NK-92 (cell line): ENCODE measurements around the gene TMEM94.

ENCODE experiments used
- DNase-seq: peaks from one replicate; lab custom pipeline; 2025; ENCODE audit not compliant: unreplicated experiment; lab: John Stamatoyannopoulos, UW

Gene TMEM94

DNA sequence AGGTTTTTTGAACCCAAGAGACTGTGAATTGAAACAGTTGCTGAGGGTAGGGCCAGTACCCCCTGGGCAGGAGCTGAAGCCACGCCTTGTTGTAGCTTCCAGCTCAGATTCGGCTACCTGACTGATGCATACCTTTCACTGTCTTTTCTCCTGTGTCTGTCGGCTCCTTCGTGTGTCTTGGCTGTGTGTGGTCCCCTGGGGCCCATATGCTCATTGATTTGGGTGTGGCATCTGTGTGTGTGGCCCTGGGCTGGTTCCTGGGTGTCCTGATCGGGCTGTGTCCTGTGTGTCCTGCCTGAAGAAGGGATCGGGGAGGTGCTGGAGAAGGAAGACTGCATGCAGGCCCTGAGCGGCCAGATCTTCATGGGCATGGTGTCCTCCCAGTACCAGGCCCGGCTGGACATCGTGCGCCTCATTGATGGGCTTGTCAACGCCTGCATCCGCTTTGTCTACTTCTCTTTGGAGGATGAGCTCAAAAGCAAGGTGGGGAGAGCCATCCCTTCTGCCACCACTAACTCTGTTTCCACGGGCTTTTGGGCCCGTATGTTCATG is 38.0 kb downstream of the TMEM94 start:
- no peak for DNase-seq

DNA sequence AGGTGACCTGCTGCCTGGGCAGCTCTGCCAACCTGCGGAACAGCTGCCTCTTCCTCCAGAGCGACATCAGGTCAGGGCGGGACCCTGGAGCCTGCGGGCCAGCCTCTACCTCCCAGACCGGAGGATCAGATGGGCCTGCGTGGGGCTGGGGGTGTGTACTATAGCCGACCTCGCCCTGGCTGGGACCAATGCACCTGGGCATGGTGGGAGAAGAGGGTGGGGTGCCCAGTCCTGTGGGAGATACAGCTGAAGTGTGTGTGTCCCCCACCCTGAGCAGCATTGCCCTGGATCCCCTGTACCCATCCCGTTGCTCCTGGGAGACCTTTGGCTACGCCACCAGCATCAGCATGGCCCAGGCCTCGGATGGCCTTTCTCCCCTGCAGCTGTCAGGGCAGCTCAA is 39.6 kb downstream of the TMEM94 start:
- no peak for DNase-seq

DNA sequence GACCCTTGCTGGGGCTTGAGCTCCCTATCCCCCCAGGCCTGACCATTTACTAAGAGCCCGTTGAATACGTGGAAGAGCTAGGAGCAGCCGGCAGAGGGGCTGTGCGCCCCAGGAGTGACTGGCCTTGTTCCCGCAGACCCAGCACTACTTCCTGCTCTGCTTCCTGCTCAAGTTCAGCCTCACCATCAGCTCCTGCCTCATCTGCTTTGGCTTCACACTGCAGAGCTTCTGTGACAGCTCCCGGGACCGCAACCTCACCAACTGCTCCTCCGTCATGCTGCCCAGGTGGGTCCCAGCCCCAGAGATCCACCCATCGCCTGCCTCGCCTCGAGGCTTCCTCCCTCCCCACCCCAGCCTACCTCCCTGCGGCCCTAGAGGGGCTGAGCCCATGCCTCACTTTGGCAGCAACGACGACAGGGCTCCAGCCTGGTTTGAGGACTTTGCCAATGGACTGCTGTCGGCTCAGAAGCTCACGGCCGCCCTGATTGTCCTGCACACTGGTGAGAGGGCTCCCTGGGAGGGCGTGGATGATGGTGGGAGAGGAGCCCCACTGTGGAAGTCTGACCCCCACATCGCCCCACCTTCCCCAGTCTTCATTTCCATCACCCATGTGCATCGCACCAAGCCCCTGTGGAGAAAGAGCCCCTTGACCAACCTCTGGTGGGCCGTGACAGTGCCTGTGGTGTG is 41.7 kb downstream of the TMEM94 start:
- DNase-seq, result no peak

GRCh38 chr17:75498726-75499213 is 42.3 kb downstream of the TMEM94 start:
- no peak for DNase-seq

DNA sequence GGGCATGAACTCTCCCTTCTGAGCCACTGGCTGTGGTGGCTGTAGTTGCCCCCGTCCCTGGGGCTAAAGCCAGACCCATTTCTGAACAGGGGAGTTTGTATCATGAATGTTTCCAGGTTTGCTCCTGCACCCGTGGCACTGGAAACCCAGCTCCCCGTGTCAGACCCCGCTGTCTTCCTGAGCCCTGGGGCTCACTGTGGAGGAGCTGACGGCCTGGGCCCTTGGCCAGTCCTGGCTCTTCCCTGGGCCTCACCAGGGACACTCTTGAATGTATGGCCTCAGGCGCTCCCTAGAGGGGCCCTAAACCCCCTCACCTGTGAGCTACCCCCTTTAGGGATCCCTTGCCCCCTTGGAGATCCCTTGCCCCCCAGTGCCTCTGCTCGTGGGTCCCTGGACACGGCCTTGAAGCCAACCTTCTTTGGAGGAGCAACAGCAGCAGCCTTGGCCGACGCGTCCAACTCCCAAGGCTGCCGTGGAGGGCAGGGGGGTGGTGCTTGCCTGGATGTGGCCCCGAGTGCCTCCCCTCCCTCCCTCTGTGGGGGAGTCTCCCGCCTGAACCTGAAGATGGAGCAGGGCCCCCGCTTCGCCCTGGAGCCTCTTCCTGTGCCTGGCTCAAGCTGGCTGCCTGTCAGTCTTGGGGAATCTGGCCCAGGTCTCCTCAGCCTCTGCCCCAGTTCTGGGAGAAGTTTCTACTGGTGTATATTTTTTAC is 43.0 kb downstream of the TMEM94 start:
- no peak for DNase-seq

GRCh38 chr17:75500419-75501216 is 44.2 kb downstream of the TMEM94 start:
- no peak for DNase-seq

GRCh38 chr17:75501378-75502071 is 45.1 kb downstream of the TMEM94 start:
- no peak for DNase-seq

DNA sequence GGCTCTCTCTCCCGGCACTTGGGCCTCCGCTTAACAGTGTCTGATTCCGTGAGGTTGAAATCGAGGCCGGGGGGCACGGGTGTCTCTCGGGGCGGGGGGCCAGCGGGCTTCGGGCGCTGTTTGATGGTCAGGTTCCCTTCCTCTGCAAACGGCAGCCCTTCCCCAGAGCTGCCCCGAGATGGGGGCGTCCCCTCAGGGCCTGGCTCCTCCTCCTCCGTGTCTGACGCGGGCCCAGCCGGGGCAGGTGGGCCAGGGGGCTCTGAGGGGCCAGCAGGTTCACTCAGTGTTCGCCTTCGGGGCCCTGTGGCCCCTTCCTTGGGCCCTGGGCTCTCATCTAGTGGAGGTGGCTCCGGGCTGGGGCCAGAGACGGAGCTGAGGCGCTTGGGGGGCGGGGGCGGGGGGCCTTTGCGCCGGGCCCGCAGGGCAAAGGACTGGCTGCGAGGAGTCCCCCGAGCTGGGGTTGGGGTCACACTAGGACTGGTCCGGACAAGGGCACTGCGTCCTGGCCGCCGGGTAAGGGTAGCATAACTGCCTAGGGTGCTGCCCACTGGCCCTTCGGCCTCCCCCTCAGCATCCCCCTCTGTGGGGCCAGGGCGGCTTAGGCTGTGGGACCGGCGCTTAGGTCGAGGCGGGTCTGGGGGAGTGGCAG is 45.8 kb downstream of the TMEM94 start:
- no peak for DNase-seq

DNA sequence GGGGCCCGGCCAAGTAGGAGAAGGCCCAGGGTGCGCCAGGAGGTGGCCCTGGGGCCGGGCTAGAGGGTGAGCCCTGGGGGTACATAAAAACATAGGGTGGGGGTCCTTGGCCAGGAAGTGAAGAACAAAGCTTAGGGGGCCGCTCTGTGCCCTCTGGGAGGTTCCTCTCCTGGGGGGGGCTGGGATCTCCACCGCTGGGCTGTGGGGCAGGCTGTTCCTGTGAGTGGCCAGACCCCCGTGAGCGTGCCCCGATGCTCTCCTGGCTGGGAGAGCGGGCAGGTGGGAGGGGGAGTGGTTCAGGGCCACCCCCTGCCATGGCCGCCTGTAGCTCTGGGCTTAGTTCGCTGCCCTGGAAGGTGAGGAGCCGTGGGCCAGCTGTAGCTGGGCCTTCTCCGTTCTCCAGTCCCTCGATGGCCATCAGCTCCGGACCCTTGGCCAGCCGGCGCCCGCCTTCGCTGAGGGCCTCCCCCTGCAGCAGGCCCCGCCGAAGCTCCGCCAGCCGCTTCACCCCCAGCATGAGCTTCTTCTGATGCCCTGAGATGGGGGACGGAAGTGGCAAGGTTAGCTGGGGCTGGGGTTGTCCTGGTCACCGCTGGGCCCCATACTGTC is 46.4 kb downstream of the TMEM94 start:
- no peak for DNase-seq

- no peak for DNase-seq
These were observed 47.0 kb downstream of the TMEM94 start for GRCh38 chr17:75503337-75503950.

DNA sequence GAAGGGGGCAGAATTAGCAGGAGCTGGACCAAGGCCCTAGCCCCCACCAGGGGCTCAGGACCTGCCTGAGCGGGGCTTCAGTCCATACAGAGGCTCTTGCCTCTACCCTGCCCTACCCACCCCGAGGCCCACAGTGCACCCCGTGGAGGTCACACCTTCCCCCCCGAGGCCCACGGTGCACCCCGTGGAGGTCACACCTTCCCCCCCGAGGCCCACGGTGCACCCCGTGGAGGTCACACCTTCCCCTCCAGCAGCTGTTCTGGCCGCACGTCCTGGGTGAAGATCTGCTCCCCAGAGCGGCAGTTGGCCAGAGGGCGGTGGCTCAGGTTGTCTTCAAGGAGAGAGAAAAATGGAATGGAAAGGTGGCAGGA is 47.5 kb downstream of the TMEM94 start:
- no peak for DNase-seq

- DNase-seq, result no peak
These were observed 48.1 kb downstream of the TMEM94 start for GRCh38 chr17:75504347-75505151.

DNA sequence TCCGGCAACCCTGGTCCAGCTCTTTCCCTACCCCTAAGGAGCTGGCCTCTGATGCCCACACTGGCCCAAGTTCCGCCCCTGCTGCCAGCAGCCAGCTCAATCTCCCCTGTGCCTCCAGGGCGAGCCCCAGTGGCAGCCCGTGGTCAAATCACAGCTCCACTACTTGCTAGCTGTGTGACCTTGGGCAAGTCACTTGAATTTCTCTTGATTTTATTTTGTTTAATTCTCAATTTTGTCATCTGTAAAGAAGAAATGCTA is 48.6 kb downstream of the TMEM94 start:
- no peak for DNase-seq

- DNase-seq, result no peak
These were observed 49.2 kb downstream of the TMEM94 start for GRCh38 chr17:75505640-75506039.

GRCh38 chr17:75506134-75506533 is 49.7 kb downstream of the TMEM94 start:
- no peak for DNase-seq

DNA sequence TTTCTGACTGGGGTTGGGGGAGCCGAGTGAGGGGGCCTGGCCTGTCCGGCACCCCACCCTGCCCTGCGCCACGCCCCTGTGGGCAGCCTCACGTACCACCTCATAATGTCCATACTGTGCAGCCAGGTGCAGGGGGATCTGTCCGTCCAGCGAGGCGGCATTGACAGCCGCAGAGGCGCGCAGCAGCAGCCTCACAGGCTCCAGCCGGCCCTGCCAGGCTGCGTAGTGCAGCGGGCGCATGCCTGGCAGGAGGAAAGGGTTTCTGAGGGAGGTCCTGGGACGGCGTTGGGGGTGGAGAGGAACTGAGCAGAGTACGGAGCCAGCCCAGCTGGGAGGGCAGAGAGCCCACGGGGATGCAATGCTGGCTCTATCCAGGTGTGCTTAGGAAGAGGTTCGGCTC is 50.5 kb downstream of the TMEM94 start:
- DNase-seq, result no peak

- DNase-seq, result no peak
These were observed 51.6 kb downstream of the TMEM94 start for GRCh38 chr17:75507733-75508719.

DNA sequence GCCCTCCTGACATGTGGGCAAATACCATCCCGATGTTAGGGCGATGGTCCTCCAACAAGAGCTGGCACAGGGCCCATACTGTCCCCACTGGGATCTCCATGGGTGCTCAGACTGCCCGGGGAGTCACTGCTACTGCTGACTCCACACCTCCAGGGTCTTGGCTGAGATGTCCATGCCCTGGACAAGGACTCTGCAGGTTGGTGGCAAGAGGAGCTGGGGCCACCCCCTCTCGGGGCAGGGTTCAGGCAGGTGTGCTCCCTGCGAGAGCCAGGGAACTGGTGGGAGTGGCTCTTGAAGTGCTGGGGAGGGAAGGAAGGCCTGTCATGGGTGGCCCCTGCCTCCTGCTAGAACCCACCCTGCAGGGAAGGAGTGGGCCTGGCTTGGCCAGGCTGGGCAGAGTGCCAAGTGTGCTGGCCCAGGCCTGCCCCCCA is 52.5 kb downstream of the TMEM94 start:
- no peak for DNase-seq
